H1 (cell line): ENCODE results near the gene NUDC. TPM values are rescaled to one million over a fixed set of nuclear protein-coding genes. Genes with fewer than 3 reads are reported as not detected.

Source experiments
- ASH2L ChIP-seq: fragments of 200-600, 300-600 bp; sonication (generic); IDR thresholded peaks from one replicate; pipeline ENCODE4 v1.7.1; 2017; ENCODE audit warnings: low read length
- ATF3 ChIP-seq: IDR thresholded peaks from 2 replicates; pipeline ENCODE4 v1.6.1; 2011; ENCODE audit warnings: low read depth, mild to moderate bottlenecking, low read length; ENCODE audit not compliant: insufficient read depth
- CBX5 ChIP-seq: fragments of 300-800, 300-1000 bp; sonication (generic); IDR thresholded peaks from 2 replicates; pipeline ENCODE4 v1.7.1; 2016; ENCODE audit warnings: antibody characterized with exemption, low read length, low read depth
- CHD2 ChIP-seq: IDR thresholded peaks from 2 replicates; pipeline ENCODE4 v1.6.1; 2012; ENCODE audit warnings: low read length, improper control_type of control experiment
- CREB1 ChIP-seq: IDR thresholded peaks from 2 replicates; pipeline ENCODE4 v1.6.1; 2012; ENCODE audit warnings: inconsistent platforms
- CTCF ChIP-seq, 3 experiments: IDR thresholded peaks; 1 replicate in 2 of 3; 2 replicates in 1 of 3; pipeline versions ENCODE4 v1.5.1 to v1.6.1; 2011; ENCODE audit warnings: low read length in 3 of 3, mild to moderate bottlenecking in 3 of 3, inconsistent platforms in 2 of 3, low read depth in 1 of 3, moderate library complexity in 1 of 3; ENCODE audit not compliant: insufficient read depth in 1 of 3; ENCODE audit errors: control extremely low read depth in 1 of 3
- EZH2 ChIP-seq: fragments of 200-600 bp; sonication (generic); IDR thresholded peaks from 2 replicates; pipeline ENCODE4 v1.7.1; 2012; ENCODE audit warnings: low read depth, mild to moderate bottlenecking, moderate library complexity, low read length, inconsistent platforms; ENCODE audit not compliant: severe bottlenecking
- HDAC6 ChIP-seq: IDR thresholded peaks from one replicate; pipeline ENCODE4 v1.7.1; 2012; ENCODE audit warnings: low read depth, mild to moderate bottlenecking, inconsistent platforms, low read length, moderate library complexity
- KDM1A ChIP-seq: fragments of 200-600, 300-600 bp; sonication (generic); IDR thresholded peaks from 2 replicates; pipeline ENCODE4 v1.7.1; 2016; ENCODE audit warnings: mild to moderate bottlenecking, low read length, borderline replicate concordance
- POU5F1 ChIP-seq: IDR thresholded peaks from 2 replicates; pipeline ENCODE4 v1.6.1; 2011; ENCODE audit warnings: low read depth, mild to moderate bottlenecking, low read length, moderate library complexity
- RAD21 ChIP-seq, 2 experiments: IDR thresholded peaks in 1 of 2; conservative IDR thresholded peaks in 1 of 2; 2 replicates each; pipeline ENCODE4 v1.6.1; 2011; ENCODE audit warnings: low read depth in 2 of 2, low read length in 2 of 2, improper control_type of control experiment in 1 of 2, inconsistent platforms in 1 of 2, mild to moderate bottlenecking in 1 of 2, moderate library complexity in 1 of 2
- RBBP5 ChIP-seq: IDR thresholded peaks from 2 replicates; pipeline ENCODE4 v1.7.1; 2012; ENCODE audit warnings: low read depth, mild to moderate bottlenecking, inconsistent platforms, low read length, moderate library complexity, borderline replicate concordance
- RFX5 ChIP-seq: IDR thresholded peaks from 2 replicates; pipeline ENCODE4 v1.6.1; 2011; ENCODE audit warnings: low read depth, low read length, improper control_type of control experiment, borderline replicate concordance
- RNF2 ChIP-seq: fragments of 200-900, 300-1000 bp; sonication (generic); IDR thresholded peaks from 2 replicates; pipeline ENCODE4 v1.7.1; 2016; ENCODE audit warnings: borderline replicate concordance, low read depth, mild to moderate bottlenecking, antibody characterized with exemption, low read length; ENCODE audit not compliant: poor library complexity, severe bottlenecking; ENCODE audit errors: missing control alignments
- RXRA ChIP-seq: IDR thresholded peaks from 2 replicates; pipeline ENCODE4 v1.6.1; 2011; ENCODE audit warnings: low read depth, mild to moderate bottlenecking, low read length, moderate library complexity; ENCODE audit not compliant: insufficient read depth
- SP2 ChIP-seq: IDR thresholded peaks from 2 replicates; pipeline ENCODE4 v1.6.1; 2012; ENCODE audit warnings: mild to moderate bottlenecking, low read length, inconsistent platforms
- SP4 ChIP-seq: IDR thresholded peaks from 2 replicates; pipeline ENCODE4 v1.6.1; 2012; ENCODE audit warnings: low read length, inconsistent platforms
- TAF7 ChIP-seq: optimal IDR thresholded peaks from 2 replicates; pipeline ENCODE3; 2011; ENCODE audit warnings: low read depth, mild to moderate bottlenecking, inconsistent platforms, low read length, moderate library complexity, borderline replicate concordance
- TBP ChIP-seq: IDR thresholded peaks from 2 replicates; pipeline ENCODE4 v1.6.1; 2011; ENCODE audit warnings: low read depth, low read length, improper control_type of control experiment
- YY1 ChIP-seq: IDR thresholded peaks from 2 replicates; pipeline ENCODE4 v1.6.1; 2011; ENCODE audit warnings: low read depth, mild to moderate bottlenecking, low read length
- polyA plus RNA-seq, 7 experiments: library from polyadenylated mRNA; depleted of rRNA in 3 of 7; stranded (reverse) in 5 of 7; unstranded in 2 of 7; fragments of >200 nt in 5 of 7; fragments of 200-250 nt in 2 of 7; gene quantifications; 1 replicate in 5 of 7; 2 replicates in 1 of 7; 4 replicates in 1 of 7; pipeline versions ENCODE4 v1.2.1 to v1.2.3, GENCODE V29; 2011 to 2013; ENCODE audit warnings: missing spikeins in 2 of 7, mixed read lengths in 2 of 7
- total RNA-seq: library from RNA; stranded (reverse); fragmentation: NEBNext Ultra II Directional; extraction: Animal tissue kit (Norgen Biotek cat#: 25700); gene quantifications from 2 replicates; pipeline ENCODE4 v1.2.1, GENCODE V29; 2021

Gene NUDC
- total and polyA plus RNA-seq, 2 of the 8 experiments (the other 6 are each of a cell fraction or from before 2014, with no cell fraction given): 43.2 to 131 TPM

GRCh38 chr1:26889551-26890466 lies 31.7 kb upstream of the NUDC start, which contains the start of gene GPN2 (continued):
- TF ChIP-seq KDM1A (peak; percentile 78; the same call in 1 of the 2 replicates), YY1 (peak; percentile 31; the same call in 1 of the 2 replicates), RNF2 (no peak), CREB1 (peak; percentile 76), CTCF (IDR thresholded peaks at IDR 0.05; ENCODE audit: control extremely low read depth in 1 of 3, insufficient read depth in 1 of 3, low read depth in 1 of 3, low read length in 3 of 3) (no peak), POU5F1 (no peak), RAD21 (IDR thresholded peaks at IDR 0.05 in 1 of 2, conservative IDR thresholded peaks at IDR 0.05 in 1 of 2; ENCODE audit: low read depth in 2 of 2, low read length in 2 of 2) (no peak), HDAC6 (no peak), TAF7 (no peak), EZH2 (no peak), ATF3 (no peak), RBBP5 (peak; percentile 81; the same call in 1 of the 2 replicates), RXRA (no peak), TBP (peak; percentile 73), CHD2 (0 out of 2 replicates have a peak, but pooled peaks have one; percentile 8), RFX5 (no peak), SP4 (no peak; the same call in 1 of the 2 replicates), ASH2L (peak; percentile 69), SP2 (no peak), CBX5 (no peak)
